ENCODE measurements around the gene PGPEP1.
A peak's percentile ranks its signal among the peaks of the same experiment; 100 is the strongest.
"Not testable (repeated sequence)": the region's sequence is repeated elsewhere in the genome, so short reads cannot be mapped to it uniquely, and the experiment has no call there.

Gene PGPEP1

DNA sequence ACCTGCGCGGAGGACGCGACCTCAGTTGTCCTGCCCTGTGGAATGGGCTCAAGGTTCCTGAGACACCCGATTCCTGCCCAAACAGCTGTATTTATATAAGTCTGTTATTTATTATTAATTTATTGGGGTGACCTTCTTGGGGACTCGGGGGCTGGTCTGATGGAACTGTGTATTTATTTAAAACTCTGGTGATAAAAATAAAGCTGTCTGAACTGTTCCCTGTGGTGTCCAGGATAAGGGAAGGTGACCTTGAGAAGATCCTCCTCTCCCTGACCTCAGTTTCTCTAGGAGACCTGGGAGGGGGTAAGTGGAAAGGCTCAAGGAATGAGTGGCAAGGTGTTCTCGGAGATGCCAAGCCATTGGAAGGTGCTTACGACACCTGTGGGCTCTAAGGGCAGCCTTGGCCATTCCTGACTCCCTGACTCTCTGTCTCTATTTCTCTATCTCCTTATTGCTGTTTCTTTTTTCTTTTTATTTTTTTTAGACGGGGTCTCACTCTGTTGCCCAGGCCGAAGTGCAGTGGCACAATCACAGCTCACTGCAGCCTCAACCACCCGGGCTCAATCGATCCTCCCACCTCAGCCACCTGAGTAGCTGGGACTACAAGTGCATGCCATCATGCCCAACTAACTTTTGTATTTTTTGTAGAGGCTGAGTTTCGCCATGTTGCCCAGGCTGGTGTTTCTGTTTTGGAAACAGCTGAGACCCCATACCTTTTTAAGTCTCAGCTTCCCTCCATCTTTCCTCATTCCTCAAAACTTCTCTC is 48.7 kb downstream of the PGPEP1 start:
- no peak for FAIRE-seq
- no peak for DNase-seq (ENCODE audit: insufficient read length, low spot score)

DNA sequence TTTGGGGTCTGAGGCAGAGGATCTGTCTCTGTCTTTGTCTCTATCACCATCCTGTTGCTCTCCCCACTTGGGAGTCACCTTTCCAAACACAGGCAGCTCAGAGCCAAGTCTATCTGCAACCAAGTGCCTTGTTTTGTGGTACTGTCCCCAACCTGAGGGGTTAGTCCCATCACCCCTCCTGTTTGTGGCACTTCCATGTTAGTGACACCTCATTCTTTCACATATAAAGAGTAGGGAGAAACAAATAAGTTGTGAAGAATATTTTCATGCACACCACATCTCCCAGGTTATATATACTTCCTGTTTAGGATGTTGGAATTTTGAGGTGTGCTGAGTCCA is 49.3 kb downstream of the PGPEP1 start:
- FAIRE-seq (no peak), DNase-seq (ENCODE audit: insufficient read length, low spot score) (no peak)

DNA sequence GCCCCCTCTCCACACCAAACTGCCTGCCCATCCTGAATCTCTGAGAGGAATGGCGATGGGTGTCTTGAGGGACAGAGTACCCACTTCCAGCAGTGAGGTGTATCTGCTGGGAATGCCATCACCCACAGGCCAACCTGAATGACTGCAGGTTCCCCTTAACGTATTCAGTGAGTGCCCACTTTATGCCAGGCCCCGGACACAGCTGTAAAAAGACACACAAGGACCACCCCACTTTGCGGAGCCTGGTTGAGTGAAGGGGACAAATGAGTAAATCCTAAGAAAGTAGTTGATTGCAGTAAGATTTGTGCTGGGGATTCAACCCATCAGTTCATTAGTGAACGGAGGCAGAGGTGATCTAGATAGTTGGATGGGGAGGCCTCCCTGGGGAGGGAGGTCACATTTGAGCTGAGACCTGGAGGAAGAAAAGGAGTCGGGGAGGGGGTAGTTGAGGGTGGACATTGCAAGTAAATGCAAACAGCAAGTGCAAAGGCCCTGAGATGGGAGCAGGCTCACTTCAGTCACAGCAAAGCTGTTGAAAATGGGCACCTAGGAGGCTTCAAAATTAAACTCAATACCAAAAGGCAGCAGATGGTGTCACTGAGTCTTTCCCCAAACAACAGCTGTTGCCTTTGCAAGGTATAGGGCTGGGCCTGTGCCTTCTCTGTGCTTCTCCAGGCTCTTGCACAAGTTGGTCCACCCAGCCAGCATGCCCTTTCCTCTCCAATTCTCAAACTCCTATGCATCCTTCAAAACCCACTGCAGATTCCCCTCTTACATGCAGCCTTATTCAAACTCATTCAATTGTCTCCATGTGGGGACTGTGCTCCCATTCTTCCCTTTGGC is 49.9 kb downstream of the PGPEP1 start:
- FAIRE-seq = no peak
- DNase-seq (ENCODE audit: insufficient read length, low spot score) = no peak

DNA sequence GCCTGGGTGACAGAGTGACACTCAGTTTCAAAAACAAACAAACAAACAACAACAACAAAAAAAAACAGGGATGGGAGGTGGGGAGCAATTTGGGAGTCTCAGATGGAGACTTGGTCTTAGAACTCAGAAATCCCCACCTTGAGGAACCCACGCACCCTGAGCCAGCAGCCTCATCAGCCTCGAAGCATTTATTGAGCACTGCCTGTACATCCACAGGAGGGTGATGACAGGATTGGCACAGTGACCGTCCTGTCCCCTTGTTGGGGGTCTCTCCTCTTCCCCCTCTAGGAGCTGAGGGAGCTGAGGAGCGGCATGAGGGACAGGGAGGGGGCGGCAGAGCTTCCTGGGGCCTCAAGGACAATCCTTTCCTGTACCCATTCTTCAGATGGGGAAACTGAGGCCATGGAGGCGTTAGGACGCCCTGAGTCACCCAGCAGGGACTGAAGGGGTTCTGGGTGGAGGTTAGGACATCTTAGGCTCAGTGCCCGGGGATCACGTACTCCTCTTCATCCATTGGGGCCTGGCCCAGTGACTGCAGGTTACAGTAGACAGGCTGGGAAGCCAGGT is 51.2 kb downstream of the PGPEP1 start:
- no peak for FAIRE-seq
- no peak for DNase-seq (ENCODE audit: insufficient read length, low spot score)

DNA sequence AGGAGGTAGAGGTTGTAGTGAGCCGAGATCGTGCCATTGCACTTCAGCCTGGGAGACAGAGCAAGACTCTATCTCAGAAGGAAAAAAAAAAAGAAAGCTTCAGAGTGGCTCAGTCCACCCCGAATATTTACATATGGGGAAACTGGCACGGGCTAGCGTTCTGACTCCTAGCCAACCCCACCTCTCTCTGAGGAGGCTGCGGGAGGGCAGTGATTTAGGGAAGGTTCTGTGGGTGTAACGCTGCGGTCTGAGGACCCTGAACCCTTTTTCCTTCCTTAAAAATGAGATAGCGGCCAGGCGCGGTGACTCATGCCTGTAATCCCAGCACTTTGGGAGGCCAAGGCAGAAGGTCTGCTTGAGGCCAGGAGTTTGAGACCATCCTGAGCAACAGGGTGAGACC is 52.0 kb downstream of the PGPEP1 start:
- no peak for DNase-seq (ENCODE audit: insufficient read length, low spot score)
- FAIRE-seq = no peak

DNA sequence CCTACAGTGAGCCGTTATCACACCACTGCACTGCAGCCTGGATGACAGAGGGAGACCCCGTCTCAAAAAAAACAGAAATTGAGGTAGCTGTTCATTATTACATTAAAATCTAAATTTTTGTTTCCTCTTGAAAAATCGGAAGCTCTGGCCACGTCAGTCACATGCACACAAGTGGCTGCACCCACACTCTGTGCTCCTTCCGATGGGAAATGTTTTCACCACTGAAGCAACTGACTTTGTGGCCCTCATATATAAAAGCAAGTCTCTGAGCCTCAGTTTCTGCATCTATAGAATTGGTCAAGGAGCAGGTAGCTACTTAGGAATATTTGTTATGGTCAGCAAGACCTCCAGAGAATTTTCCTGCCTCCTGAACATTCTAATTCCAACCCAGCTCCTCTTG is 52.5 kb downstream of the PGPEP1 start:
- FAIRE-seq (no peak), DNase-seq (ENCODE audit: insufficient read length, low spot score) (no peak)

DNA sequence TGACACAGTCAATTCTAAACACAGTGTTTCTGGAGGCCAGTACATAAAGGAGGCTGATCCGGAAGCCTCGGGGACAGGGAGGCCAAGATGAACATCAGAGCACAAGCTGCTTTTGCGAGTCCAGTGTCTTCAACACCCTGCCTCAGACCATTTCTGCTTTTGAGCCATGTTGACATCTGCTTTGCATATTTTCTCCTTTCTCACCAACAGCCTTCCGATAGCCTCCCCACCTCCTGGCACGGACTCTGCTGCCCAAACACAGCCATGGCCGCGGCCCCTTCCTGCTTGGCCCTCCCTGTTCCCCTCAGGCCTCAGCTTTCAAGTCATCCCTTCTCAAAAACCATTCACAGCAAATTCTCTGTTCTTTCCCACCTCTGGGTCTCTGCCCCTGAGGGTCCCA is 53.4 kb downstream of the PGPEP1 start:
- FAIRE-seq = peak; percentile 48

DNA sequence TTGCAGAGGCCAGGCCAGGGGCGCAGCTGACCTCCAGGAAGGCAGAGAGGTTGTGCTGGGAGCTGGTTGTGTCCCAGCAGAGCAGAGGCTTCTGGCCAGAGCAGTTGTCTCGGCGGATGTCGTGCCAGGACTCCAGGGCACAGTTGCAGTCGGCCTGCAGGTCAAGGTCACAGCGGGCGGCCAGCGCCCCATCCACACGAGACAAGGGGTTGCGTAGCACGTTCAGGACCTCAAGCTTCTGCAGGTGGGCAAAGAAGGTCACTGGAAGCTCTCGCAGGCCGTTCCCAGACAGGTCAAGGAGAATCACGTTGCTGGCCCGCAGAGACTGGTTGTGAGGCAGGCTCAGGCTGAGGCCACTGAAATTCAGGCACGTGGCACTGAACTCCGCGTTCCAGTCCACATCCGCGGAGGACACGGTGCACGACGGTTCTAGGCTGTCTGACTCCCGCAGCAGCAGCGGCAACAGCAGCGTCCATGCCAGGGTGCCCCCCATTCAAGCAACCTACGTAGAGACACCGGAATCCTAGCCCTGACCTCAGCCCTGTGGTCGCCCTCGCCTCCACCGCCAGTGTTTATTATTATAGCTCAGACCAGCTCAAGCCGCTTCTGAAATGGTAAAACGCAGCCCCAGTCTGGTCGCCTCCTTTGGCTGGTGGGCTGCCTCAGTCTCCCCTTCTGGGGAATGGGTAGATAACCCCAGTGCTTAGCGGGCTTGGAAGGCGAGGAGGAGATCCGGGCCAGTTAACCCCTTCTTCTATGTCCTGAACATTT is 56.3 kb downstream of the PGPEP1 start:
- FAIRE-seq (no peak), DNase-seq (ENCODE audit: insufficient read length, low spot score) (no peak)

More for the DNA sequence above, 53.4 kb downstream of the PGPEP1 start:
- no peak for DNase-seq (ENCODE audit: insufficient read length, low spot score)

DNA sequence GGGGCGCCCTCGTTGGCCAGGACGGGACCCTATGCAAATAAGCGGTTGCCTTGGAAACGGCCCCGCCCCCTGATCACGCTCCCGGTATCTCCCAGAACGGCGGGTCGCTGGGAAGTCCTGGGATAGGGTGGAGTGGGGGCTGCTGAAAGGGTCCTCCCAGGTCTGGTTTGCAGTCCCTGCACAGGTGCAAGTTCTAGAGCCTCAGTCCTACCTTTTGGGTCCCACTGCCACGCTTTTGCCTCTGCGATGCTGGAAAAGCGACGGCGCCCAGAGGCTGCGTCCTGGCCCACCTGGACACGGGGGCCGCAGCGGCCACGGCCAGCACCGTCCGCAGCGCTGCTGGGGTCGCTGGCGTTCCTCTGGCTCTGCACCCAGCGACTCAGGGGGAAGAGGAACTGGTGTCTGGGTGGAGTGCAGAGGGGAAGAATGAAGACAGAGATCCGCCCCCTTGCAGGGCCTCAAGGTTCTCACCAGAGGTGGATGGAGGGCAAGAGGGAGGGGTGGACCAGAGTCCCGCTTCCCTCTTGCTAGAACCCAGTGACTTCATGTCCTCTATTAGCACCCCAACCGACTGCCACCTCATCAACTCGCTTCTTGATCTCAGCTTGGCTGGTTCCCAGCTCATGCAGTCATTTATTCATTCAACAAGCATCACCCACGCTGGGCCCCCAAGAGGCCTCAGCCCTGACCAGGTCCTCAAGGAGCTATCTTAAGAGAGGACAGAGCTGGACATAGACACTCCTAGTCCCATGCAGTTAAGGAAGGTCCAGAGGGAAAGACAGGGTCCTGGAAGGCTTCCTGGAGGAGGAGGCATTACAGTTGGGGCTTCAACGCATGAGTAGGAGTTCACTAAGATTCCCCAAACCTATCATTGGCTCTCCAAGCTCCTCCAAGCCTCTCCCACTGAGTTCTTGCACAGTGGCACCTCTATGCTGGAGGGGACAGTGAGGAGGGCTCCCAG is 57.1 kb downstream of the PGPEP1 start, which contains the start of gene LRRC25:
LRRC25 (minus strand) TSS at position 381 of the 961 bp plus-strand sequence. CDS start 659 bp downstream, outside the sequence.
- DNase-seq (ENCODE audit: insufficient read length, low spot score) = no peak
- no peak for FAIRE-seq

DNA sequence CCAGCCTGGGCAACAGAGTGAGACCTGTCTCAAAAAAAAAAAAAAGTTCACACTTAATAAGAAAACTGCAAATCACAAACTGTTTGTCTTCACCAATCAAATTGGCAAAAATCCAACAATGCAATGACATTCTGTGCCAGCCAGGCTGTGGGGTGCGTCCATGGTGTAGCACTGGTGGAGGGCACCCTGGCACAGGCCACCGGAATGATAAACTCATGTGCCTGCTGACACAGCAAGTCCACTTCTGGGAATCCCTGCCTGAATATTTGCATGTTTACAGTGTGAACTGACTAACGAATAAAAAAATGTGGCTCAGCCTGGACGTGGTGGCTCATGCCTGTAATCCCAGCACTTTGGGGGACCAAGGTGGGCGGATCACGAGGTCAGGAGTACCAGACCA is 58.6 kb downstream of the PGPEP1 start:
- FAIRE-seq = no peak
- no peak for DNase-seq (ENCODE audit: insufficient read length, low spot score)

DNA sequence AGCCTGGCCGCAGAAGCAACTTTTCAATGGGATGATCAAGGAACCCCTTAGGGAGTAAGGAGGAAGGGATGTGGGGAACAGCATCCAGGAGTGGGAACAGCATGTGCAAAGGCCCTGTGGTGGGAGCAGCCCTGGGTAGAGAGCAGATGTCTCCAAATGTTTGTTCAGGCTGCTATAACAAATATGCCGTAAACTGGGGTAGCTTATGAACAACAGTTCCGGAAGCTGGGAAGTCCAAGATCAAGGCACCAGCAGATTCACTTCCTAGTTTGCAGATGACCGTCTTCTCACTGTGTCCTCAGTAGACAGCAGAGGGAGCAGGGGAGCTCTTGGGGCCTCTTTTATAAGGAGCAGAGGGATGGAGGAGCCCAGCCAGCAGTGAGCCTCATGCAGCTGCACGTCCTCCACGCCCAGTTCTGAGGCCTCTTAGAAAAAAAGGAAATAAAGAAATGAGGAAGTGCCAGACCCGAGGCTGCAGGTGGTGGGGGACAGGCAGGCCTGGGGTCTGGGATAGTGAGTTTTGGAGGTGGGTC is 61.2 kb downstream of the PGPEP1 start:
- no peak for DNase-seq (ENCODE audit: insufficient read length, low spot score)

DNA sequence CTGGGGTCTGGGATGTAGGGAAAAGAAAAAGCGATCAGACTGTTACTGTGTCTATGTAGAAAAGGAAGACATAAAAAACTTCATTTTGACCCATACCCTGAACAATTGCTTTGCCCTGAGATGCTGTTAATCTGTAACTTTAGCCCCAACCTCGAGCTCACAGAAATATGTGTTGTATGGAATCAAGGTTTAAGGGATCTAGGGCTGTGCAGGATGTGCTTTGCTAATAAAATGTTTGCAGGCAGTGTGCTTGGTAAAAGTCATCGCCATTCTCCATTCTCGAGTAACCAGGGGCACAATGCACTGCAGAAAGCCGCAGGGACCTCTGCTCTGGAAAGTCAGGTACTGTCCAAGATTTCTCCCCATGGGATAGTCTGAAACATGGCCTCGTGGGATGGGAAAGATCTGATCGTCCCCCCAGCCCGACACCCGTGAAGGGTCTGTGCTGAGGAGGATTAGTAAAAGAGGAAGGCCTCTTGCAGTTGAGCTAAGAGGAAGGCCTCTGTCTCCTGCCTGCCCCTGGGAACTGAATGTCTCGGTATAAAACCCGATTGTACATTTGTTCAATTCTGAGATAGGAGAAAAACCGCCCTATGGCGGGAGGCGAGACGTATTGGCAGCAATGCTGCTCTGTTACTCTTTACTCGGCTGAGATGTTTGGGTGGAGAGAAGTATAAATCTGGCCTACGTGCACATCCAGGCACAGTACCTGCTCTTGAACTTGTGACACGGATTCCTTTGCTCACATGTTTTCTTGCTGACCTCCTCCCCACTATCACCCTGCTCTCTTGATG is 62.3 kb downstream of the PGPEP1 start:
- not testable (repeated sequence) for FAIRE-seq; DNase-seq (ENCODE audit: insufficient read length, low spot score)

More for the DNA sequence above, 61.2 kb downstream of the PGPEP1 start:
- FAIRE-seq = peak; percentile 51

DNA sequence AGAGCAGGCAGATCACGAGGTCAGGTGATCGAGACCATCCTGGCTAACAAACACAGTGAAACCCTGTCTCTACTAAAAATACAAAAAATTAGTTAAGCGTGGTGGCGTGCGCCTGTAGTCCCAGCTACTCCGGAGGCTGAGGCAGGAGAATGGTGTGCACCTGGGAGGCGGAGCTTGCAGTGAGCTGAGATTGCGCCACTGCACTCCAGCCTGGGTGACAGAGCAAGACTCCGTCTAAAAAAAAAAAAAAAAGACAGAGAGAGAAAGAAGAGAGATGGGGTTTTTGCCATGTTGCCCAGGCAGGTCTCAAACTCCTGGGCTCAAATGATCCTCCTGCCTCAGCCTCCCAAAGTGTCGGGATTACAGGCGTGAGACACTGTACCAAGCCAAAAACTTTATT is 65.4 kb downstream of the PGPEP1 start:
- not testable (repeated sequence) for DNase-seq (ENCODE audit: insufficient read length, low spot score); FAIRE-seq

DNA sequence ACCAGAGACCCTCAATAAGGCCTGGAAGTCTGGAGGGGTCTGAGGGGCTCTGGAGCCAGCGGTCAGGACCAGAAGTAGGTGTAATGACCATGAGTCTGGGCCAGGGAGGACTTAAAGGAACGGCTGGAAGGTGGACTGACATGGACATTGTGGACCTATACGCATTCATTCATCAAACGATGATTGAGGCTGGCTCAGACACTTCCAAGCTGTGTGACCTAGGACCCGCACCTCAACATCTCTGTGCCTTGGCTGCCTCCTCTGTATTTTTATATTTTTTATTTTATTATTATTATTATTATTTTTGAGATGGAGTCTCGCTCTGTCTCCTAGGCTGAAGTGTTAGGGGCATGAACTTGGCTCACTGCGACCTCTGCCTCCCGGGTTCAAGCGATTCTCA is 66.4 kb downstream of the PGPEP1 start:
- FAIRE-seq (no peak), DNase-seq (ENCODE audit: insufficient read length, low spot score) (no peak)

DNA sequence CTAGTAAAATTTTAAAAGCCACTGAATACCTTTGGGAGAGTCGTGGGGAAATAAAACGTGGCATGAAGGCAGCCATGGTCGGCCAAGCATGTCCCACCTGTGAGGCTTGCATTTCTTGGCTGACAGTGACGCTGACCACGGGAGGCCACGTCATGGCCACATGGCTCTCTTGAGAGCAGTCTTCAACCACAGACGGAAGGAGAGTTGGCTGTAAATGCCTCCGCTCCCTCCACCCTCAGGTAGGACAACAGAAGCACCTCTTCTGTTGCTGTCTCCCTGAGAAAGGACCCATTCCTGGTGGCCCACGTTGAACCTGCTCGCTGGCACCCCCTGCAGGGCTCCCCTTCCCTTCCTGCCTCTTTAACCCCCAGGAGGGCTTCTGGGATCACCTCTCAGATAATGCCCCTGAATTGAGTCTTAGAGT is 67.7 kb downstream of the PGPEP1 start:
- FAIRE-seq (peak; percentile 81), DNase-seq (ENCODE audit: insufficient read length, low spot score) (no peak)

DNA sequence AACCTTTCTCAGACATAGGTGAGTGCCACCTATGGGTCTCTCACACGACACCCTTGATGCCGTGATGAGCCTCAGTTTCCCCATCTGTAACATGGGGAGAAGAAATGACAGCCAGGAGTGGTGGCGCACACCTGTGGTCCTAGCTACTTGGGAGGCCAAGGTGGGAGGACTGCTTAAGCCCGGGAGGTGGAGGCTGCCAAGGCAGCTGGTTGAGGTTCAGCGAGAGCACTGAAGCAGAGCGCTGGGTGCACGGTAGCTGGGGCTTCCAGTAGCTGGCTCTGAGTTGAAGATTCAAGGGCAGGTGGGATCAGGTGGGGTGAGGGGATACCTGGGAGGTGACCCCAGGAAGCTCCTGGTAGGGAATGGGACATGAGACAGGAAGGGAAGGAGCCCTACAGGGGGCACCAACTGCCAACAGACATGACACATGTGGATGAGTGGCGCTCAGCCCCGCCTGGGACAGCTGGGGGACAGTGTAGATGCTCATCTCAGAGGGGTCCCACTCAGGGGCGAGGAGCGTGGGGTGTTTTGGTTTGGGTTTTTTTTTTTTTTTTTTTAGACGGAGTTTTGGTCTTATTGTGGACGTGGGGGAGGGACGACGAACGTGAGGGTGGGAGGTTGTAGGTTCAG is 72.3 kb downstream of the PGPEP1 start:
- FAIRE-seq = no peak

DNA sequence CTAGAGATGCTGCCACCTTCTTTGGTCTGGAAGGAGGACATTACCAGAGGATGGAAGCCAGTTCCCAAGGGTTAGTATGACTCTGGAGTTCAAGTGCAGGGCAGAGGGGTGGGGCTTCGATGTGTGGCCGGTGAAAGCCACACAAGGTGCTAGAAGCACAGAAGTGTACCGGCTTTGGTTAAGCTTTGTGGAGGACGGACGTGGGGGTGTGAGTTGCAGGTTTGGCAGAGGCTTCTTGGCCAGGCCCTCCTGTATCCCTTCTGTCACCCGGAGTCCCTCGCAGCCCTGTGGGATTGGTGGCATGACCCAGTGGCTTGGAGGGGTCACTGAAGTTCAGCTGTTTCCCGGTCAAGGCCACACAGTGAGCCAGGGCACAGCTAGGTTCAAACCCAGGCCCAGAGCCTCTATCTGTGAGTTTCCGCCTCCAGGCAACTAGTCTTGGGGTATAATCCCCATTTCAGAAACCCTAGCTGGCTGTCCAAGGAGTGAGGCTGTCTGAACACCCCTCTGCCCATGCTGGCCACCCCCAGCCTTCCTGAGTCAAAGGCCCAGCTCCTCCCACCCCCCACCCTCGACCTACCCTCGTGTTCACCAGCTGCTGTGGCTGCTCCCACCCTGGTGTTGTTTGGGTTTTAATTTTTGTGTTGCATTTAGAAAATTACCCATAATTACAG is 74.2 kb downstream of the PGPEP1 start:
- peak; percentile 80 for FAIRE-seq
- no peak for DNase-seq (ENCODE audit: insufficient read length, low spot score)

More for the DNA sequence above, 72.3 kb downstream of the PGPEP1 start:
- no peak for DNase-seq (ENCODE audit: insufficient read length, low spot score)

Measured in GM19239 (cell line).